ENCODE measurements around the gene NEURL1. TPM values are rescaled to one million over a fixed set of nuclear protein-coding genes. Genes with fewer than 3 reads are reported as not detected.

Gene NEURL1
- total and polyA plus RNA-seq, 2 donors (not counting 3 experiments of a cell fraction or from before 2014, with no cell fraction given), result 0.06 to 0.22 TPM

DNA sequence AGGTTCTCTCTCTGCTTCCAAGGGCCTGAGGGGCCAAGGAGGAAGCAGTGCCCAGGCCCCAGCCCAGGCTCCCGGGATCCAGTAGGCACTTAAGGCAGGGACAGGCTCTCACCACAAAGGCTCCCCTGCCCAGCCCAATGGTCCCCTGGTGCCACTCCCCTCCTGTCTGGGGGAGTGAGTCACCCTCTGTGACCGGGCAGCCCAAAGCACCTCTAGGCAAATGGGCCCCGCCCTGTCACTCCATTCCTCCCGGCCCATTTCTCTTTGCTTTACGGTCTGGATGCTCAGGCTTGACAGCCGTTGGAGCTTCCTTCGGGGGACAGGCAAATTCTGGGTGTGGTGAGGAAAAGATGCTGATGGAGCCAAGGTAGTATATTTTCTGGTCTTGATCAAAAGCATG is 14.4 kb upstream of the NEURL1 start, which contains the start of gene CALHM3:
CALHM3 (minus strand) TSS at position 106 of the 400 bp plus-strand sequence. CDS start 208 bp downstream, outside the sequence.
- BruUV-seq (replicated peaks), result no TSS peak
- CTCF ChIA-PET, result no interaction called here
- POLR2A ChIA-PET, result no interaction called here
- FAIRE-seq, result no peak
- Histone ChIP-seq H3K9me3 (replicated peaks; ENCODE audit: control insufficient read depth, insufficient read depth, low read length) (no peaks in the 10 kb centered on the region), H3K4me2 (ENCODE audit: insufficient read depth, low read length) (no peak within 1 kb of the TSS), H3K79me2 (ENCODE audit: control insufficient read depth, insufficient read depth, low read length) (no peaks in the 10 kb centered on the region), H3K36me3 (ENCODE audit: control insufficient read depth in 2 of 2, extremely low read depth in 1 of 2, insufficient read depth in 2 of 2, low read length in 2 of 2) (no peaks in the 10 kb centered on the region), H3K9ac (replicated peaks; ENCODE audit: extremely low read depth, insufficient read depth, low read length) (no peak within 1 kb of the TSS), H2AFZ (ENCODE audit: low read depth, low read length) (no peak within 1 kb of the TSS), H3K4me1 (ENCODE audit: control insufficient read depth, extremely low read depth, insufficient read depth, low read length) (no peaks in the 10 kb centered on the region), H4K20me1 (replicated peaks; ENCODE audit: control insufficient read depth, extremely low read depth, insufficient read depth, low read length) (no peaks in the 10 kb centered on the region), H3K4me3 (replicated peaks in 1 of 3; ENCODE audit: insufficient read depth in 1 of 3, low read depth in 1 of 3, low read length in 3 of 3) (no peak within 1 kb of the TSS), H3K9me1 (replicated peaks; ENCODE audit: control insufficient read depth, extremely low read depth, insufficient read depth, low read length) (no peaks in the 10 kb centered on the region), H3K27me3 (ENCODE audit: control insufficient read depth in 2 of 2, insufficient read depth in 2 of 2, low read length in 2 of 2) (no peaks in the 10 kb centered on the region), H3K27ac (ENCODE audit: insufficient read depth, low read depth, low read length) (no peak within 1 kb of the TSS)
- TF ChIP-seq, protein P1, sequence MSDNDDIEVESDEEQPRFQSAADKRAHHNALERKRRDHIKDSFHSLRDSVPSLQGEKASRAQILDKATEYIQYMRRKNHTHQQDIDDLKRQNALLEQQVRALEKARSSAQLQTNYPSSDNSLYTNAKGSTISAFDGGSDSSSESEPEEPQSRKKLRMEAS (IDR thresholded peaks at IDR 0.05; ENCODE audit: insufficient read depth, insufficient read length), result no peak
- TF ChIP-seq POLR2A (IDR thresholded peaks at IDR 0.05; ENCODE audit: low read depth, low read length), result no peak
- TF ChIP-seq POLR2AphosphoS5 (IDR thresholded peaks at IDR 0.05; ENCODE audit: insufficient read depth, low read depth, low read length), result no peak
- TF ChIP-seq, protein P2, sequence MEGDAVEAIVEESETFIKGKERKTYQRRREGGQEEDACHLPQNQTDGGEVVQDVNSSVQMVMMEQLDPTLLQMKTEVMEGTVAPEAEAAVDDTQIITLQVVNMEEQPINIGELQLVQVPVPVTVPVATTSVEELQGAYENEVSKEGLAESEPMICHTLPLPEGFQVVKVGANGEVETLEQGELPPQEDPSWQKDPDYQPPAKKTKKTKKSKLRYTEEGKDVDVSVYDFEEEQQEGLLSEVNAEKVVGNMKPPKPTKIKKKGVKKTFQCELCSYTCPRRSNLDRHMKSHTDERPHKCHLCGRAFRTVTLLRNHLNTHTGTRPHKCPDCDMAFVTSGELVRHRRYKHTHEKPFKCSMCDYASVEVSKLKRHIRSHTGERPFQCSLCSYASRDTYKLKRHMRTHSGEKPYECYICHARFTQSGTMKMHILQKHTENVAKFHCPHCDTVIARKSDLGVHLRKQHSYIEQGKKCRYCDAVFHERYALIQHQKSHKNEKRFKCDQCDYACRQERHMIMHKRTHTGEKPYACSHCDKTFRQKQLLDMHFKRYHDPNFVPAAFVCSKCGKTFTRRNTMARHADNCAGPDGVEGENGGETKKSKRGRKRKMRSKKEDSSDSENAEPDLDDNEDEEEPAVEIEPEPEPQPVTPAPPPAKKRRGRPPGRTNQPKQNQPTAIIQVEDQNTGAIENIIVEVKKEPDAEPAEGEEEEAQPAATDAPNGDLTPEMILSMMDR (IDR thresholded peaks at IDR 0.05; ENCODE audit: extremely low read depth in 1 of 2, insufficient read depth in 1 of 2, low read depth in 1 of 2, low read length in 2 of 2), result no peak
- TF ChIP-seq FOS (IDR thresholded peaks at IDR 0.05; ENCODE audit: borderline replicate concordance, insufficient read depth, low read length), result no peak
- TF ChIP-seq EZH2 (IDR thresholded peaks at IDR 0.05; ENCODE audit: borderline replicate concordance, low read depth, low read length, severe bottlenecking), result no peak
- TF ChIP-seq JUN (IDR thresholded peaks at IDR 0.05; ENCODE audit: borderline replicate concordance, insufficient read depth, insufficient read length, low read depth), result no peak
- TF ChIP-seq MYC (IDR thresholded peaks at IDR 0.05; ENCODE audit: low read depth, low read length), result no peak
- TF ChIP-seq GATA2 (IDR thresholded peaks at IDR 0.05; ENCODE audit: insufficient read depth, insufficient read length, low read depth, low read length), result no peak
- DNase-seq (ENCODE audit: low read depth, low spot score), result no peak
- intact Hi-C loops (cut with micrococcal nuclease) (no loop called here), dilution Hi-C loops (cut with MboI; ENCODE audit: extremely low pct_ligation_motif_present, low sequenced_read_pairs) (no loop called here)

Measured in endothelial cell of umbilical vein (primary cell).